ENCODE results near the gene CDH23.

- TF ChIP-seq CTCF (IDR thresholded peaks at IDR 0.05), result no peak
- TF ChIP-seq POLR2A (IDR thresholded peaks at IDR 0.05), result no peak
Measured at GRCh38 chr10:71572962-71573361, 176.2 kb downstream of the CDH23 start.
